Retina (tissue), 1 donor: ENCODE data around the gene C1orf185.
A peak's percentile ranks its signal among the peaks of the same experiment; 100 is the strongest.
"Not testable (repeated sequence)": the region's sequence is repeated elsewhere in the genome, so short reads cannot be mapped to it uniquely, and the experiment has no call there.

ENCODE experiments used
- DNase-seq: peaks from one replicate; pipeline ENCODE4 v3.0.0-alpha.2; 2016

Gene C1orf185

GRCh38 chr1:51139474-51139873, 37.4 kb downstream of the C1orf185 start:
- DNase-seq, result no peak

DNA sequence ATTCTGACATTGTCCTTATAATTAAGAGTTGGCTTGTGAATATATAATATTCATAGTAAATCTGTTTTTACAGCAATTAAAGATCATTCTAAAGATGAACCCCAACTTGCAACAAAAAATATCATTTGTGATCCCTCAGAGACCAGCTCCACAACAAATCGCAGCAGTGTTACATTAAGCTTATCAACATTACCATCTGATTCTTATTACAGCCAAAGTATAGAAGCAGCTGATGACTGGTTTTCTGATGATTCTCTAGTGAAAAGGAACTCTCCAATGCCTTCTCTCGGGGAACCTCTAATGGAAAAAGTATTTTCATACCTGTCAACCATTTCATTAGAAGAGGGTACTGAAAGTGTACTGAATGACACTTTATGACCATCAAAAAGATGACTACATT, 45.4 kb downstream of the C1orf185 start:
- no peak for DNase-seq

DNA sequence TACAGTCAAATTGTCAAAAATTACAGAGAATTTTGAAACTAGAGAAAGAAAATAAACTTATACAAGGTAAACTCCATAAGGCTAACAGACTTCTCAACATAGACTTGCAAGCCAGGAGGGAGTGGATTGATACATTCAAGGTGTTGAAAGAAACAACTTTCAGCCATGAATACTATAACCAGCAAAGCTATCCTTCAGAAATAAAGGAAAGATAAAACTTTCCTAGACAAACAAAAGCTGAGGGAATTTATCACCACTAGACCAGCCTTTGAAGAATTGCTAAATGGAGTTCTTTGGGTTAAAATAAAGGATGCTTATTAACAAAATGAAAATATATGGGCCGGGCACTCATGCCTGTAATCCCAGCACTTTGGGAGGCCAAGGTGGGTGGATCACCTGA, 52.7 kb downstream of the C1orf185 start:
- DNase-seq, result no peak

- no peak for DNase-seq
These were observed 54.7 kb downstream of the C1orf185 start for GRCh38 chr1:51156752-51157151.

GRCh38 chr1:51157395-51157794, 55.4 kb downstream of the C1orf185 start:
- DNase-seq, result no peak

- DNase-seq, result no peak
These were observed 56.2 kb downstream of the C1orf185 start for GRCh38 chr1:51158263-51158662.

DNA sequence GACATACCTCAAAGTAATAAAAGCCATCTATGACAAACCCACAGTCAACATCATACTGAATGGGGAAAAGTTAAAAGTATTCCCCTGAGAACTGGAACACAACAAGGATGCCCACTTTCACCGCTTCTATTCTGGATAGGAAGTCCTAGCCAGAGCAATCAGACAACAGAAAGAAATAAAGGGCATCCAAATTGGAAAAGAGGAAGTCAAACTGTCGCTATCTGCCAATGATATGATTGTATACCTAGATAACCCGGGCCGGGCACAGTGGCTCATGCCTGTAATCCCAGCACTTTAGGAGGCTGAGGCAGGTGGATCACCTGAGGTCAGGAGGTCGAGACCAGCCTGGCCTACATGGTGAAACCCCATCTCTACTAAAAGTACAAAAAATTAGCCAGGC, 60.5 kb downstream of the C1orf185 start:
- not testable (repeated sequence) for DNase-seq

GRCh38 chr1:51165540-51165939, 63.5 kb downstream of the C1orf185 start:
- DNase-seq, result no peak

DNA sequence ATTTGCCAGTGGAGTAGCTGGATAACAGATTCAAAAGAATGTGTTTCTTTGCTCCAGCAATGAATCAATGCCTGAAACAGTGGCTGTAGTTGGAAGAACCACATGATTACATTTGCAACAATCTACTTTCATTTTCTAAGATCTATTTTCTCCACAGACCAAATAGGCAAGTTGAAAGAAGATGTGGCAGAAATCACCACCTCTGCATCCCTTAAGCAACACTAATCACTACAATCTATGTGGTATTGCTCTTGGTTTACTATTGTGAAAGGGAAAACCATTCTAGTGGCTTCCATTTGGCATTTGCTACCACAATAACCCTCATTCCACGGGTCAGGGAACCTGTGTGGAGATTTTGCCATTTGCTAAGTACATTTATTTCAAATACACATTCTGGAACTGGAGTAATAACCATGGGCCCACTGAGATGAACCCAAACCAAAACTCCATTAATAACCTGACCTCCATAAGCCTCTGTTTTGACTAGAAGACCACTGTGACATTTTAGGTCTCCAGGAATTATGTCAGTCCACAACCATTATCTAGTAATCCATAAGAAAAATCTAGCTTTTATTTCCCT, 66.3 kb downstream of the C1orf185 start:
- no peak for DNase-seq

GRCh38 chr1:51168936-51169335, 66.9 kb downstream of the C1orf185 start:
- DNase-seq, result no peak

- DNase-seq, result no peak
These were observed 68.3 kb downstream of the C1orf185 start for GRCh38 chr1:51170342-51170741.

DNA sequence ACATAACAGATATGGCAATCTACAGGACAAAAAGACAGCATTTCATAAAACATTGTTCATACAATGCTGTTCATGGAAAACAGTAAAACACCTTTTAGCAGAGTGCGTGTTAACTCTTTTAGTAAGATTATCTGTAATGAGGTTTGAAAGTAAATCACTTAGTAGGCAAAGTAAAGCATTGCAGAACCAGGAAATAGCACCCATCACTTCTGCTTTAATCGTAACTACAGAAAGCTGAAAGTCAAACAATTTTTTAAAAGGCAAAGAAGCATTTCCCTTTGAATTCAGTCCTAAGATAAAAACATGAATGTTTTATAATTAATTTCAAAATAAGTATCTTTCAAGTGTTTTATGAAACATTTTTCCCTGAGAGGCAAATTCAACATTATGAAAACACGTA, 70.8 kb downstream of the C1orf185 start:
- DNase-seq, result no peak

DNA sequence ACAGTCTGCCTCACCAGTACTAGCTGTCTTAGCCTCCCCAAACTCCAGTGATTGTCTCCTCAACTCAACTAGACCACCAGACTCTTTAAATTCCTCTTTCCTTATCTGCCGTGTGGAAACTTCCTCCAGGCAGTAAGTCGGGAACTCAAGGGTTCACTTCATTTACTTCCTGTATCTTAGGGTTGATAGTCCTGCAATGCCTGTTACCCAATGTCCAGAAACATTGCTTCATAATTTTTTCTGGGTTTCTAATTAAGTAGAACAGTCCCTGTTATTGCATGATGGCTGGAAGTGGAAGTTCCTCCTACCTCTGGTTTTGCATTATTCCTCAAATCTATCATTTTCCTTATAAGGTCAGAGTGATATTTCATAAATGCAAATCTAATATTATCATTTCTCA, 73.2 kb downstream of the C1orf185 start:
- no peak for DNase-seq

DNA sequence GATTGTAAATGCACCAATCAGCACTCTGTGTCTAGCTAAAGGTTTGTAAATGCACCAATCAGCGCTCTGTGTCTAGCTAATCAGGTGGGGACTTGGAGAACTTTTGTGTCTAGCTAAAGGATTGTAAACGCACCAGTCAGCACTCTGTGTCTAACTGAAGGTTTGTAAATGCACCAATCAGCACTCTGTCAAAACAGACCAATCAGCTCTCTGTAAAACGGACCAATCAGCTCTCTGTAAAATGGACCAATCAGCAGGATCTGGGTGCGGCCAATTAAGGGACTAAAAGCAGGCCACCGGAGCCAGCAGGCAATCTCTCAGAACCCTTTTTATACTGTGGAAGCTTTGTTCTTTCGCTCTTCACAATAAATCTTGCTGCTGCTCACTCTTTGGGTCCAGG, 76.0 kb downstream of the C1orf185 start:
- DNase-seq, result not testable (repeated sequence)

- no peak for DNase-seq
These were observed 86.2 kb downstream of the C1orf185 start for GRCh38 chr1:51188230-51188629.

DNA sequence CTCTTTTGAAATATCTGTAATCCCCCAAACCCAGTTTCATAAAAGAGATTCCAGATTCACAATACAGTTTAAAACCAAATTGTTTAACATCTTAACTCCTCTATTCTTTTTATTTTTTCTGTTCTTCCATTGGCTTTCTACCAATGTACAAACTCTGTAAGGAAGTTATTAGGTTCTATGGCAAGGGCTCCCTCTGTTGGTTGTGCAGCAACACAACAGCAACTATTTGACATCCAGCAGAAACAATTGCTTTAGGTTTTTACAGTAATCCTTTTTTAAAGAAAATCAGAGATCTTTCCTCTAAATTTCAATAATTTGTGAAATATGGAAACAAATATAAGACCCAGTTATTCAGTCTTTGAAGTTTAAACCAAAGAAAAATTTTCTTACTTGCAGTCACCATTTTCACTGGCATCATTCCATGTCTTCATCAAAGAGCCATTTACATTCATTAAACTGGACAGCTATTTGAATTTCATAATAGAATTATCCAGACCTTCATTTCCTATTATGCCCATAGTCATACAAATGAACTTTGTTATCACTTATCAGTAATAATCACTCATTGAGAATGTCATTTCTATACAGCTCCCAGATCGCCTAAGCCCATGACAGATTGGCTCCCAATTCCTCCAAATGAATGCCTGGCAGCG, 87.5 kb downstream of the C1orf185 start:
- DNase-seq, result peak; percentile 65

- DNase-seq, result no peak
These were observed 88.9 kb downstream of the C1orf185 start for GRCh38 chr1:51190961-51191360.

DNA sequence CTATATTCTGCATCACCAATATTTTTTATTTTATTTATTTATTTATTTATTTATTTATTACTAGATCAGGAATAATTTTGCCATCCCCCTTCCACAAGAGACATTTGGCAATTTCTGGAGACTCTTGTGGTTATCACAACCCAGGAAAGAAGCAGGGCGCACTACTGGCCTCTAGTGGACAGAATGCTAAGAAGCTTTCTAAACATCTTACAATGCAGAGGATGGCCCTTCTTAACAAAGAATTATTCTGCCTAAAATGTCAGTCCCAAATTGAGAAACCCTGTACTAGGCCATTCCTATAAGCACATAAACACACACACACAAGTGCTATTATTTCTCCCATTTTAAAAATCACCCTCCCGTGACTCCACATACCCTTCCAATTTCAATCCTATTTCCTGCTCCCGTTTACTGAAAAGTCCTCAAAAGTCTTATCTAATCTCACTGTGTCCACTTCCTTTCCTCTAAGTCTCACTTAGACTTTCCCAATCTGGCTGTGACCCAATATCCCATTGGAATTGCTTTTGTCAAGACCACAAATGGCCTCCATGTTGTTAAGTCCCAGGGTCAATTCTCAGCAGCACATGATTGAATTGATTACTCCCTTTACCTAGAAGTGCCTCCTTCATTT, 90.3 kb downstream of the C1orf185 start:
- peak; percentile 37 for DNase-seq

- DNase-seq, result no peak
These were observed 91.5 kb downstream of the C1orf185 start for GRCh38 chr1:51193564-51193963.
